ENCODE results near the gene OR10A2.
"Not testable (repeated sequence)": the region's sequence is repeated elsewhere in the genome, so short reads cannot be mapped to it uniquely, and the experiment has no call there.

Gene OR10A2
- 0 reads per million in 2 experiments for total RNA-seq

- DNase-seq (ENCODE audit: low read depth) = no peak
Observed at GRCh38 chr11:6862961-6863360, at the start of gene OR10A2. Gene OR10A2 (plus strand): TSS chr11:6863057. CDS start chr11:6869755, 6,698 bp downstream.

GRCh38 chr11:6813656-6814055, 49.2 kb upstream of the OR10A2 start:
- no peak for DNase-seq (ENCODE audit: low read depth)

GRCh38 chr11:6817694-6818093, 45.2 kb upstream of the OR10A2 start:
- DNase-seq (ENCODE audit: low read depth) = no peak

GRCh38 chr11:6818967-6819366, 43.9 kb upstream of the OR10A2 start:
- no peak for DNase-seq (ENCODE audit: low read depth)

- no peak for DNase-seq (ENCODE audit: low read depth)
Observed at GRCh38 chr11:6824136-6824823, 38.6 kb upstream of the OR10A2 start.

GRCh38 chr11:6825231-6825744, 37.6 kb upstream of the OR10A2 start:
- DNase-seq (ENCODE audit: low read depth) = no peak

- no peak for DNase-seq (ENCODE audit: low read depth)
Observed at GRCh38 chr11:6828103-6828502, 34.8 kb upstream of the OR10A2 start.

GRCh38 chr11:6833356-6833755, 29.5 kb upstream of the OR10A2 start:
- no peak for DNase-seq (ENCODE audit: low read depth)

GRCh38 chr11:6834021-6834420, 28.8 kb upstream of the OR10A2 start:
- no peak for DNase-seq (ENCODE audit: low read depth)

GRCh38 chr11:6841694-6842093, 21.2 kb upstream of the OR10A2 start:
- DNase-seq (ENCODE audit: low read depth) = no peak

GRCh38 chr11:6843670-6844069, 19.2 kb upstream of the OR10A2 start:
- DNase-seq (ENCODE audit: low read depth) = no peak

GRCh38 chr11:6844356-6844755, 18.5 kb upstream of the OR10A2 start:
- DNase-seq (ENCODE audit: low read depth) = no peak

- DNase-seq (ENCODE audit: low read depth) = no peak
Observed at GRCh38 chr11:6845383-6845782, 17.5 kb upstream of the OR10A2 start, which contains the start of gene OR10A5. Gene OR10A5 (plus strand): TSS chr11:6845683. CDS start chr11:6845683, 0 bp downstream.

GRCh38 chr11:6850526-6850925, 12.3 kb upstream of the OR10A2 start:
- no peak for DNase-seq (ENCODE audit: low read depth)

GRCh38 chr11:6854801-6855200, 8.1 kb upstream of the OR10A2 start:
- DNase-seq (ENCODE audit: low read depth) = not testable (repeated sequence)

- no peak for DNase-seq (ENCODE audit: low read depth)
Observed at GRCh38 chr11:6855971-6856541, 6.8 kb upstream of the OR10A2 start.

- DNase-seq (ENCODE audit: low read depth) = no peak
Observed at GRCh38 chr11:6856871-6857270, 6.0 kb upstream of the OR10A2 start.

- no peak for DNase-seq (ENCODE audit: low read depth)
Observed at GRCh38 chr11:6864438-6864837, 1.6 kb downstream of the OR10A2 start.

- DNase-seq (ENCODE audit: low read depth) = no peak
Observed at GRCh38 chr11:6871278-6871677, 8.4 kb downstream of the OR10A2 start.

- DNase-seq (ENCODE audit: low read depth) = no peak
Observed at GRCh38 chr11:6875761-6876160, 12.9 kb downstream of the OR10A2 start.

- DNase-seq (ENCODE audit: low read depth) = no peak
Observed at GRCh38 chr11:6876325-6876724, 13.5 kb downstream of the OR10A2 start, which contains the start of gene OR10A4. Gene OR10A4 (plus strand): TSS chr11:6876625. CDS start chr11:6876648, 23 bp downstream.

- no peak for DNase-seq (ENCODE audit: low read depth)
Observed at GRCh38 chr11:6876914-6877313, 14.1 kb downstream of the OR10A2 start.

- no peak for DNase-seq (ENCODE audit: low read depth)
Observed at GRCh38 chr11:6882751-6883150, 19.9 kb downstream of the OR10A2 start.
